ENCODE results near the gene GGTA1. TPM values are rescaled to one million over a fixed set of nuclear protein-coding genes. Genes with fewer than 3 reads are reported as not detected.

The GGTA1 gene
- total and polyA plus RNA-seq, 4 donors, result 2.4 to 3.3 (median 2.8) TPM

DNA sequence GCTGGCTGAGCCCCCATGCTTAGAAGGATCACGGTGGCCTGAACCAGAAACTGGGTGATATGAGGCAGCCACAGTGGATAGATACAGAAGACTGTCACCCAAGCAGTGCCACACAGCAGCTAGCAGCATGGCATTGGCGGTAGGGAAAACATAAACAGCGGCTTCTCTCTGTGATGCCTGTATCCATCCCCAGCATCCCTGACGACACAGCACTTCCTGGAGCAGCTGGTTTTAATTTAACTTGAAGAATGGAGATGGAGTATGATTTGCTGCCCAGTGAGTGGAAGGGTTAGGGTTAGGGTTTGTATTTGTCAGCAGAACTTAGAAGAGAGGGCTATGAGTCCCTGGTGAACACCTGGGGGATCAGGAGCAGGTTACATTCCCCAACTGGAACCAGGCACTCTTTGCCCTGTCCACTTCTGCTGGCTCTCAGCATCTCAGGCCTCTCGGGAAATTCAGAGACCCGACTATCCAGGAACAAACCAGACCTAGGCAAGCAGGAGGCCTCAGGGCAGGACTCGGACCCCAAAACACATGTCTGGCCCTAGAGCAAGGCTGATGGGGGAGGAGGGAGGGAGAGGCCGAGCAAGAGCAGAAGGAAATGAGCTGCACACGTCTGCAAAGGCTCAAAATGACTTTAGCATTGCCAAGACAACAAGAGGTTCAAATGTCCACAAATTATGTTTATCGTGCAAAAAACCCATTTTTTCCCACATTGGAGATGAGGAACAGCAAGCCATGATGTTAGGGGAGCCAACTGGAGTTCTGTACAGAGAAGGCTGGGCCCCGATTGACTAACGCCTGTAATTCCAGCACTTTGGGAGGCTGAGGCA lies 6.5 kb upstream of the GGTA1 start:
- Histone ChIP-seq H3K27me3 (ENCODE audit: control insufficient read depth in 4 of 4, insufficient read depth in 4 of 4, low read length in 3 of 4) (no peaks in the 10 kb centered on the region), H3K27ac (ENCODE audit: low read depth in 1 of 2, low read length in 2 of 2) (no peak overlapping the region), H3K9ac (ENCODE audit: low read depth in 1 of 2, low read length in 2 of 2) (no peak overlapping the region), H3K4me3 (ENCODE audit: low read depth in 1 of 3, low read length in 3 of 3) (no peak overlapping the region), H3K9me3 (ENCODE audit: control insufficient read depth in 4 of 4, low read length in 3 of 4) (no peaks in the 10 kb centered on the region), H3K4me1 (ENCODE audit: control insufficient read depth in 4 of 4, insufficient read depth in 4 of 4, low read length in 3 of 4) (no peaks in the 10 kb centered on the region), H3K36me3 (ENCODE audit: control insufficient read depth in 4 of 4, insufficient read depth in 3 of 4, low read depth in 1 of 4, low read length in 3 of 4) (no peaks in the 10 kb centered on the region)
- TF ChIP-seq, protein P1, sequence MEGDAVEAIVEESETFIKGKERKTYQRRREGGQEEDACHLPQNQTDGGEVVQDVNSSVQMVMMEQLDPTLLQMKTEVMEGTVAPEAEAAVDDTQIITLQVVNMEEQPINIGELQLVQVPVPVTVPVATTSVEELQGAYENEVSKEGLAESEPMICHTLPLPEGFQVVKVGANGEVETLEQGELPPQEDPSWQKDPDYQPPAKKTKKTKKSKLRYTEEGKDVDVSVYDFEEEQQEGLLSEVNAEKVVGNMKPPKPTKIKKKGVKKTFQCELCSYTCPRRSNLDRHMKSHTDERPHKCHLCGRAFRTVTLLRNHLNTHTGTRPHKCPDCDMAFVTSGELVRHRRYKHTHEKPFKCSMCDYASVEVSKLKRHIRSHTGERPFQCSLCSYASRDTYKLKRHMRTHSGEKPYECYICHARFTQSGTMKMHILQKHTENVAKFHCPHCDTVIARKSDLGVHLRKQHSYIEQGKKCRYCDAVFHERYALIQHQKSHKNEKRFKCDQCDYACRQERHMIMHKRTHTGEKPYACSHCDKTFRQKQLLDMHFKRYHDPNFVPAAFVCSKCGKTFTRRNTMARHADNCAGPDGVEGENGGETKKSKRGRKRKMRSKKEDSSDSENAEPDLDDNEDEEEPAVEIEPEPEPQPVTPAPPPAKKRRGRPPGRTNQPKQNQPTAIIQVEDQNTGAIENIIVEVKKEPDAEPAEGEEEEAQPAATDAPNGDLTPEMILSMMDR (IDR thresholded peaks at IDR 0.05; ENCODE audit: low read depth, low read length, missing input control), result no peak
- no peak for TF ChIP-seq EGR1 (IDR thresholded peaks at IDR 0.05; ENCODE audit: low read depth in 2 of 2)
- no peak for TF ChIP-seq FOXA1 (IDR thresholded peaks at IDR 0.05)
- TF ChIP-seq, protein P2, sequence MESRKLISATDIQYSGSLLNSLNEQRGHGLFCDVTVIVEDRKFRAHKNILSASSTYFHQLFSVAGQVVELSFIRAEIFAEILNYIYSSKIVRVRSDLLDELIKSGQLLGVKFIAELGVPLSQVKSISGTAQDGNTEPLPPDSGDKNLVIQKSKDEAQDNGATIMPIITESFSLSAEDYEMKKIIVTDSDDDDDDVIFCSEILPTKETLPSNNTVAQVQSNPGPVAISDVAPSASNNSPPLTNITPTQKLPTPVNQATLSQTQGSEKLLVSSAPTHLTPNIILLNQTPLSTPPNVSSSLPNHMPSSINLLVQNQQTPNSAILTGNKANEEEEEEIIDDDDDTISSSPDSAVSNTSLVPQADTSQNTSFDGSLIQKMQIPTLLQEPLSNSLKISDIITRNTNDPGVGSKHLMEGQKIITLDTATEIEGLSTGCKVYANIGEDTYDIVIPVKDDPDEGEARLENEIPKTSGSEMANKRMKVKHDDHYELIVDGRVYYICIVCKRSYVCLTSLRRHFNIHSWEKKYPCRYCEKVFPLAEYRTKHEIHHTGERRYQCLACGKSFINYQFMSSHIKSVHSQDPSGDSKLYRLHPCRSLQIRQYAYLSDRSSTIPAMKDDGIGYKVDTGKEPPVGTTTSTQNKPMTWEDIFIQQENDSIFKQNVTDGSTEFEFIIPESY (IDR thresholded peaks at IDR 0.05), result no peak
- no peak for TF ChIP-seq NR2F2 (IDR thresholded peaks at IDR 0.05)
- no peak for TF ChIP-seq HNF4G (IDR thresholded peaks at IDR 0.05)
- TF ChIP-seq RAD21 (IDR thresholded peaks at IDR 0.05), result no peak
- 71% methylated on average over 12 of the region's 12 CpGs for WGBS
- DNase-seq (ENCODE audit: low spot score), result no peak

DNA sequence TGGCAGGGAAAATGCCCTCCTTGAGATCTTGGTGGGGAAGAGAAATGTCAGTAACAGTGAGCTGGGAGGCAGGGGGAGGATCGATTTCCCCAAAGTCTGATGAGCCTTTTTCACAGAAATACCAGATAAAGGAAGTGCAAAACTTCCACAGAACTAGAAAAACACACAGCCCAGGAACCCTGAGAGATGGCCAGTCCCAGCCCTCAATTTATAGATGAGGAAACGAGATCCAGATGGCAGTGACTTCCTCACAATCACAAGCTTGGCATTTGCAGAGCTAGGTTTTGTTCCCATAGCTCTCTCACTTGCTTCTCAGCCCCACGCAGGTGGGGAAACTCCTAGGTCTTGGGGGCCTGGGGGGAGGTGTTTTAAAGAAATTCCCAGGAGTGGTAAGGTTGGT lies 3.8 kb upstream of the GGTA1 start:
- WGBS, result 67% methylated on average over 3 of the region's 3 CpGs
- TF ChIP-seq RXRA (IDR thresholded peaks at IDR 0.05) (no peak), HNF4A (conservative IDR thresholded peaks at IDR 0.05) (no peak), FOXA2 (IDR thresholded peaks at IDR 0.05) (no peak), RAD21 (IDR thresholded peaks at IDR 0.05) (no peak), EGR1 (IDR thresholded peaks at IDR 0.05; ENCODE audit: low read depth in 2 of 2) (no peak), FOXA1 (IDR thresholded peaks at IDR 0.05) (no peak)
- TF ChIP-seq, protein P2 (IDR thresholded peaks at IDR 0.05), result no peak
- TF ChIP-seq, protein P3, sequence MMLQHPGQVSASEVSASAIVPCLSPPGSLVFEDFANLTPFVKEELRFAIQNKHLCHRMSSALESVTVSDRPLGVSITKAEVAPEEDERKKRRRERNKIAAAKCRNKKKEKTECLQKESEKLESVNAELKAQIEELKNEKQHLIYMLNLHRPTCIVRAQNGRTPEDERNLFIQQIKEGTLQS (IDR thresholded peaks at IDR 0.05), result no peak
- Histone ChIP-seq H3K4me3 (ENCODE audit: low read depth in 1 of 3, low read length in 3 of 3) (no peak overlapping the region), H3K9ac (ENCODE audit: low read depth in 1 of 2, low read length in 2 of 2) (no peak overlapping the region), H3K4me1 (ENCODE audit: control insufficient read depth in 4 of 4, insufficient read depth in 4 of 4, low read length in 3 of 4) (peaks cover 9 to 18% (median 18%) of the 10 kb centered on the region in 4 donors), H3K27me3 (ENCODE audit: control insufficient read depth in 4 of 4, insufficient read depth in 4 of 4, low read length in 3 of 4) (peaks cover 0 to 1% (median 0%) of the 10 kb centered on the region in 4 donors), H3K9me3 (ENCODE audit: control insufficient read depth in 4 of 4, low read length in 3 of 4) (no peaks in the 10 kb centered on the region), H3K36me3 (ENCODE audit: control insufficient read depth in 4 of 4, insufficient read depth in 3 of 4, low read depth in 1 of 4, low read length in 3 of 4) (no peaks in the 10 kb centered on the region), H3K27ac (ENCODE audit: low read depth in 1 of 2, low read length in 2 of 2) (no peak overlapping the region)
- no peak for DNase-seq (ENCODE audit: low spot score)
